ENCODE data around the gene NELFA. TPM values are rescaled to one million over a fixed set of nuclear protein-coding genes. Genes with fewer than 3 reads are reported as not detected.

NELFA gene
- polyA plus RNA-seq, 1 experiment: 9.3 TPM

DNA sequence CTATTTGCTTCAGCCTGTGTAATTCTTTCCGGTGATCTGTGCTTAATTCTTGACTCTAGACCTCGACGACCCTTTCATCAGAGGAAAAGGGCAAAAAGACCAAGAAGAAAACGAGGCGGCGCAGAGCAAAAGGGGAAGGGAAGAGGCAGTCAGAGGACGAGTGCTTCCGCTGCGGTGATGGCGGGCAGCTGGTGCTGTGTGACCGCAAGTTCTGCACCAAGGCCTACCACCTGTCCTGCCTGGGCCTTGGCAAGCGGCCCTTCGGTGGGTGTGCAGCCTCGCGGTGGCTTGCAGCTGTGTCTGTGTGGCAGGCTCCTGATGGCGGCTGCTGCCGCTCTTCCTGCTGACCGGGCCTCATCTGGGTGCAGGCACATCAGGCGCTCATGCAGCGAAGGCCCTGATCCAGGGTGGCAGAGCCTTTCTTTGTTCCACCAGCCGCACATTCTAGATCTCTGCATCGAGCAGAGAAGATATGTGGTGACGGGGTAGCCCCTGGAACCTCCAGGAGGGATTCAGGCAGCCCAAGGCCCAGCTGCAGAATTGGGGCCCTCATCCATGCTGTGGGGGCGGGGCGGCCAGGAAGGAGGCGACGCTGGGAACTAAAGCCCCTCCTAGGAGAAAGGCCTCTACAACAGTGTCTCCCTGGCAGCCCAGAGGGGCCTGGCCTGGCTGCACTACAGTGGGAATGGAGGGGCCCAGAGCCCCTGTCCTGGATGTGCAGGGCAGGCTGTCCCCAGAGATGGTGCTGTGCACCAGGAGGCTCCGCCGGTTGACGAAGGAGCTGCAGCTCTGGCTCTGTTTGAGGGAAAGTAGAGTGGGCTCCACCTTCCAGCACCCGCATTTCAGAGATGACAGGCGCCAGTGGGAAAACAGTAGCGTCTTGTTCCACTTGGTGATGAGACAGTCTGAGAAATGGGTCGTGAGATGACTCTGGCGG, 32.1 kb downstream of the NELFA start:
- Histone ChIP-seq H3K4me3 (ENCODE audit: low read depth, low read length) (no peak overlapping the region), H3K27ac (ENCODE audit: low read depth, low read length) (no peak overlapping the region), H3K27me3 (ENCODE audit: control insufficient read depth, insufficient read depth, low read length) (no peaks in the 10 kb centered on the region), H3K9me3 (ENCODE audit: control insufficient read depth, insufficient read depth, low read length) (no peaks in the 10 kb centered on the region; the same call in 1 of the 2 replicates)
- no peak for DNase-seq (ENCODE audit: low read depth, low spot score)
- TF ChIP-seq, protein P1, sequence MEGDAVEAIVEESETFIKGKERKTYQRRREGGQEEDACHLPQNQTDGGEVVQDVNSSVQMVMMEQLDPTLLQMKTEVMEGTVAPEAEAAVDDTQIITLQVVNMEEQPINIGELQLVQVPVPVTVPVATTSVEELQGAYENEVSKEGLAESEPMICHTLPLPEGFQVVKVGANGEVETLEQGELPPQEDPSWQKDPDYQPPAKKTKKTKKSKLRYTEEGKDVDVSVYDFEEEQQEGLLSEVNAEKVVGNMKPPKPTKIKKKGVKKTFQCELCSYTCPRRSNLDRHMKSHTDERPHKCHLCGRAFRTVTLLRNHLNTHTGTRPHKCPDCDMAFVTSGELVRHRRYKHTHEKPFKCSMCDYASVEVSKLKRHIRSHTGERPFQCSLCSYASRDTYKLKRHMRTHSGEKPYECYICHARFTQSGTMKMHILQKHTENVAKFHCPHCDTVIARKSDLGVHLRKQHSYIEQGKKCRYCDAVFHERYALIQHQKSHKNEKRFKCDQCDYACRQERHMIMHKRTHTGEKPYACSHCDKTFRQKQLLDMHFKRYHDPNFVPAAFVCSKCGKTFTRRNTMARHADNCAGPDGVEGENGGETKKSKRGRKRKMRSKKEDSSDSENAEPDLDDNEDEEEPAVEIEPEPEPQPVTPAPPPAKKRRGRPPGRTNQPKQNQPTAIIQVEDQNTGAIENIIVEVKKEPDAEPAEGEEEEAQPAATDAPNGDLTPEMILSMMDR (IDR thresholded peaks at IDR 0.05; ENCODE audit: low read depth, low read length): no peak
- CTCF ChIA-PET: no interaction called here
- POLR2A ChIA-PET: no interaction called here

DNA sequence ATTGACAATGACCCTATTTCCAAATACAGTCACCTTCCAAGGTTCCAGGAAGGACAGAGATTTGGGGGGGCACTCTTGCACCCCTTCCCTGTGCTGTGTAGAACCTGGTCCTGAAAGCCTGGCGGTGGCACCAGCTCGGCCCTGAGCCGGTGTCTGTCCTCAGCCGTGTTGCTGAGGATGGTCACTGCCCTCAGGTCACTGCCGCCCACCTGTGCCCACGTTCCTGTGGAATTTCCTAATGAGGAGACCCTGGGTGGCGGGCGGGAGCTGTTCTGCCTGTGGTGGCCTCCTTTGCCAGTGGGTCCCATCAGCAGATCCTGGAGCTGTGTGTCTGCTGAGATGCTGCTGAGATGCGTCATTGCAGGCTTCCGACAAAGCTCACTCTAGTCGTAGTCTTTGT, 32.9 kb downstream of the NELFA start:
- Histone ChIP-seq H3K4me3 (ENCODE audit: low read depth, low read length) (no peak overlapping the region), H3K27ac (ENCODE audit: low read depth, low read length) (no peak overlapping the region), H3K9me3 (ENCODE audit: control insufficient read depth, insufficient read depth, low read length) (no peaks in the 10 kb centered on the region; the same call in 1 of the 2 replicates), H3K27me3 (ENCODE audit: control insufficient read depth, insufficient read depth, low read length) (no peaks in the 10 kb centered on the region)
- CTCF ChIA-PET: no interaction called here
- TF ChIP-seq, protein P1 (IDR thresholded peaks at IDR 0.05; ENCODE audit: low read depth, low read length): no peak
- DNase-seq (ENCODE audit: low read depth, low spot score): no peak
- POLR2A ChIA-PET: no interaction called here

DNA sequence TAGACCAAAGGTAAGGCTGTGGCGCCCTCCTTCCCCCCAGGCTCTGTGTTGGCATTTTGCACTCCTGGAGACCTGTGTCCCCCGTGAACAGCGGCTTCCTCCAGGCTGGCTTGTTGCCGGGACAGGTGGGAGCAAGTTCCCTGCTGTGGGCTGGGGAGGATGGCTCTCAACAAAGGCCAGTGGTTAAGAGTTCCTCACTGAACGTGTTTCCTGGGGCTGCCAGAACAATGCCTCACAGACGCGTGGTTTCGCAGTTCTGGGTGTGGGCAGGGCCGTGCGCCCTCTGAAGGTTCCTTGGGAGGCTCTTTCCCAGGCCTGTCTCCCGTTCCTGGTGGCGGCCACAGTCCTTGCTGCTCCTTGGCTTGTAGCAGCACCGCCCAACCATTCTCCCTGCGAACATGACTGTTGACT, 33.4 kb downstream of the NELFA start:
- DNase-seq (ENCODE audit: low read depth, low spot score): no peak
- ChIA-PET POLR2A (no interaction called here), CTCF (no interaction called here)
- no peak overlapping the region for H3K4me3 ChIP-seq (ENCODE audit: low read depth, low read length)
- TF ChIP-seq, protein P1 (IDR thresholded peaks at IDR 0.05; ENCODE audit: low read depth, low read length): no peak
- no peak overlapping the region for H3K27ac ChIP-seq (ENCODE audit: low read depth, low read length)
- H3K9me3 ChIP-seq (ENCODE audit: control insufficient read depth, insufficient read depth, low read length): no peaks in the 10 kb centered on the region; the same call in 1 of the 2 replicates
- H3K27me3 ChIP-seq (ENCODE audit: control insufficient read depth, insufficient read depth, low read length): no peaks in the 10 kb centered on the region

DNA sequence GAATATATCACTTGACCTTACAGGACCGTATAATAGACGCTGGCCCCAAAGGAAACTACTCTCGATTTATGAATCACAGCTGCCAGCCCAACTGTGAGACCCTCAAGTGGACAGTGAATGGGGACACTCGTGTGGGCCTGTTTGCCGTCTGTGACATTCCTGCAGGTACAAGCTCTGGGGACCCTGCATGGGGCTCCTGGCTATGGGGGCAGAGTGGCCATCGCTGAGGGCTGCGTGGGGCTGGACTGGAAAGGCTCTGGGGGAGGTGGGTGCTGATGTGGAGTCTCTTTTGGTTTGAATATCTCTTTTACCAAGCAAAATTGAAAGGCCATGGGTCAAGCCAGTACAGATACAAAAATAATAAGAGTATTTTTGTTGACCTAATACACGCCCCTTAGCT, 33.9 kb downstream of the NELFA start:
- DNase-seq (ENCODE audit: low read depth, low spot score): no peak
- Histone ChIP-seq H3K4me3 (ENCODE audit: low read depth, low read length) (no peak overlapping the region), H3K27me3 (ENCODE audit: control insufficient read depth, insufficient read depth, low read length) (no peaks in the 10 kb centered on the region), H3K27ac (ENCODE audit: low read depth, low read length) (no peak overlapping the region), H3K9me3 (ENCODE audit: control insufficient read depth, insufficient read depth, low read length) (no peaks in the 10 kb centered on the region; the same call in 1 of the 2 replicates)
- ChIA-PET POLR2A (no interaction called here), CTCF (no interaction called here)
- TF ChIP-seq, protein P1 (IDR thresholded peaks at IDR 0.05; ENCODE audit: low read depth, low read length): no peak

DNA sequence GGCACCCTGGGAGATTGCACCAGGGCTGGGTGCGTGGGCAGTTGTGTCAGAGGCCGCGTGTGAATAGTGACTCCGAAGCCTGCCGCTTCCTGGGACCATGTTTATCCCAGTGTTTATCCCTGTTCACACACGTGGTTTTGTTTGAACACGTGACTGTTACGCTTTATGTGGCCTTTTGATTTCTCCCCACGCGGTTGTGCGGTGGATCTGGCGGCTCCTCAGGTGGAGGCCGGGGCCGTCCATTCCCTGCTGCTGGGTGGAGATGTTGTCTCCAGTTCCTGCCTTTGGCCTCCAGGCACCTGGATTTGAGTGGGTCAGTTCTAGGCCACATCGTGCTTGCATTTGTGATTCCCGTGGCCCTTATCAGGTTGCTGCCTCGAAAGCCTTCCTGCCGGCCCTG, 35.1 kb downstream of the NELFA start:
- H3K9me3 ChIP-seq (ENCODE audit: control insufficient read depth, insufficient read depth, low read length): no peaks in the 10 kb centered on the region
- no peaks in the 10 kb centered on the region for H3K27me3 ChIP-seq (ENCODE audit: control insufficient read depth, insufficient read depth, low read length)
- CTCF ChIA-PET: no interaction called here
- POLR2A ChIA-PET: no interaction called here
- TF ChIP-seq, protein P1 (IDR thresholded peaks at IDR 0.05; ENCODE audit: low read depth, low read length): no peak
- no peak overlapping the region for H3K4me3 ChIP-seq (ENCODE audit: low read depth, low read length)
- DNase-seq (ENCODE audit: low read depth, low spot score): no peak
- no peak overlapping the region for H3K27ac ChIP-seq (ENCODE audit: low read depth, low read length)

Data from AG04450 (cell line).